GM21576 (cell line): Measurements from ENCODE around the gene BCL2L13.
A peak's percentile ranks its signal among the peaks of the same experiment; 100 is the strongest.

Source experiments
- ATAC-seq: cut with Tn5 transposase; IDR thresholded peaks from one replicate; pipeline ENCODE4 v1.9.1; 2021; ENCODE audit warnings: mild to moderate bottlenecking, moderate library complexity; ENCODE audit not compliant: unreplicated experiment

BCL2L13 gene

GRCh38 chr22:17777005-17777716 lies 138.6 kb downstream of the BCL2L13 start:
- ATAC-seq, result peak; percentile 26

- ATAC-seq, result no peak
These were observed 139.1 kb downstream of the BCL2L13 start for GRCh38 chr22:17777717-17778044.

GRCh38 chr22:17778412-17778976 lies 139.9 kb downstream of the BCL2L13 start:
- ATAC-seq, result no peak

GRCh38 chr22:17779286-17780115 lies 140.9 kb downstream of the BCL2L13 start:
- ATAC-seq, result no peak

GRCh38 chr22:17780116-17780740 lies 141.7 kb downstream of the BCL2L13 start:
- ATAC-seq, result no peak
